ENCODE measurements around the gene CIB4. TPM values are rescaled to one million over a fixed set of nuclear protein-coding genes. Genes with fewer than 3 reads are reported as not detected.

Gene CIB4
- total RNA-seq, 8 experiments from 2014 or later = 0.50 to 1.00 TPM; not detected in 6

- H3K4me3 ChIP-seq = no peak overlapping the region
Measured at GRCh38 chr2:26633993-26634595, 7.1 kb downstream of the CIB4 start.

GRCh38 chr2:26633351-26633945 lies 7.7 kb downstream of the CIB4 start:
- Histone ChIP-seq H3K4me3 (no peak overlapping the region), H3K4me1 (replicated peaks in 1 of 2) (peaks cover 0 to 8% of the 10 kb centered on the region in 2 donors), H3K27ac (no peak overlapping the region)
- in situ Hi-C loops (cut with MboI; ENCODE audit: low pct_unique_long_range_greater_than_20kb in 2 of 9, low sequenced_read_pairs in 9 of 9, unreplicated experiment in 9 of 9) = no loop called here
- WGBS, 10 experiments = 33 to 100% (median 86%) methylated on average over 1 to 6 of the region's 13 CpGs; no CpG with 5 or more reads in 3 of the 10 experiments
- peak in 1 of 8 experiments; percentile 48 for ATAC-seq (replicated peaks in 6 of 8)

More at GRCh38 chr2:26633993-26634595, 7.1 kb downstream of the CIB4 start:
- WGBS, 10 experiments = 44 to 100% (median 83%) methylated on average over 2 to 5 of the region's 7 CpGs; no CpG with 5 or more reads in 1 of the 10 experiments
- H3K4me1 ChIP-seq (replicated peaks in 1 of 2) = peaks cover 0 to 8% of the 10 kb centered on the region in 2 donors
- no peak for ATAC-seq (replicated peaks in 6 of 8)
- no peak overlapping the region for H3K27ac ChIP-seq
- in situ Hi-C loops (cut with MboI; ENCODE audit: low pct_unique_long_range_greater_than_20kb in 2 of 9, low sequenced_read_pairs in 9 of 9, unreplicated experiment in 9 of 9) = no loop called here

- in situ Hi-C loops (cut with MboI; ENCODE audit: low pct_unique_long_range_greater_than_20kb in 2 of 9, low sequenced_read_pairs in 9 of 9, unreplicated experiment in 9 of 9) = no loop called here
- WGBS, 10 experiments = 20 to 84% (median 65%) methylated on average over 3 to 13 of the region's 14 CpGs
- Histone ChIP-seq H3K4me1 (replicated peaks in 1 of 2) (peaks cover 5 to 13% of the 10 kb centered on the region in 2 donors), H3K27ac (no peak overlapping the region), H3K4me3 (no peak overlapping the region)
- ATAC-seq (replicated peaks in 6 of 8) = no peak
Measured at GRCh38 chr2:26632624-26633185, 8.5 kb downstream of the CIB4 start.

GRCh38 chr2:26631401-26632170 lies 9.6 kb downstream of the CIB4 start:
- Histone ChIP-seq H3K4me3 (no peak overlapping the region), H3K27ac (no peak overlapping the region), H3K4me1 (replicated peaks in 1 of 2) (peaks cover 10 to 15% of the 10 kb centered on the region in 2 donors)
- 20 to 96% (median 64%) methylated on average over 1 to 4 of the region's 13 CpGs; no CpG with 5 or more reads in 5 of the 10 experiments for WGBS, 10 experiments
- in situ Hi-C loops (cut with MboI; ENCODE audit: low pct_unique_long_range_greater_than_20kb in 2 of 9, low sequenced_read_pairs in 9 of 9, unreplicated experiment in 9 of 9) = no loop called here
- ATAC-seq (replicated peaks in 6 of 8) = peak in 5 of 8 experiments; percentile 36 to 55 (median 44)

GRCh38 chr2:26630669-26631360 lies 10.4 kb downstream of the CIB4 start:
- in situ Hi-C loops (cut with MboI; ENCODE audit: low pct_unique_long_range_greater_than_20kb in 2 of 9, low sequenced_read_pairs in 9 of 9, unreplicated experiment in 9 of 9) = no loop called here
- ATAC-seq (replicated peaks in 6 of 8) = peak in 2 of 8 experiments; percentile 40 to 44
- Histone ChIP-seq H3K4me3 (no peak overlapping the region), H3K27ac (no peak overlapping the region), H3K4me1 (replicated peaks in 1 of 2) (peaks cover 10 to 12% of the 10 kb centered on the region in 2 donors)
- WGBS, 10 experiments = 8 to 100% (median 82%) methylated on average over 1 to 6 of the region's 10 CpGs; no CpG with 5 or more reads in 3 of the 10 experiments

- WGBS, 10 experiments = 53 to 100% (median 100%) methylated on average over 1 to 4 of the region's 4 CpGs; no CpG with 5 or more reads in 5 of the 10 experiments
- in situ Hi-C loops (cut with MboI; ENCODE audit: low pct_unique_long_range_greater_than_20kb in 2 of 9, low sequenced_read_pairs in 9 of 9, unreplicated experiment in 9 of 9) = no loop called here
- ATAC-seq (replicated peaks in 6 of 8) = no peak
- no peak overlapping the region for H3K27ac ChIP-seq
- H3K4me1 ChIP-seq (replicated peaks in 1 of 2) = peaks cover 9 to 10% of the 10 kb centered on the region in 2 donors
- no peak overlapping the region for H3K4me3 ChIP-seq
Measured at GRCh38 chr2:26630235-26630634, 10.9 kb downstream of the CIB4 start.

GRCh38 chr2:26629751-26630150 lies 11.4 kb downstream of the CIB4 start:
- ATAC-seq (replicated peaks in 6 of 8) = no peak
- Histone ChIP-seq H3K4me3 (no peak overlapping the region), H3K27ac (no peak overlapping the region), H3K4me1 (replicated peaks in 1 of 2) (peaks cover 8 to 10% of the 10 kb centered on the region in 2 donors)
- in situ Hi-C loops (cut with MboI; ENCODE audit: low pct_unique_long_range_greater_than_20kb in 2 of 9, low sequenced_read_pairs in 9 of 9, unreplicated experiment in 9 of 9) = no loop called here
- 0 to 86% (median 62%) methylated on average over 2 to 8 of the region's 10 CpGs; no CpG with 5 or more reads in 6 of the 10 experiments for WGBS, 10 experiments

GRCh38 chr2:26629346-26629630 lies 11.9 kb downstream of the CIB4 start:
- WGBS, 10 experiments = 83% methylated on average over 2 of the region's 5 CpGs; no CpG with 5 or more reads in 9 of the 10 experiments
- in situ Hi-C loops (cut with MboI; ENCODE audit: low pct_unique_long_range_greater_than_20kb in 2 of 9, low sequenced_read_pairs in 9 of 9, unreplicated experiment in 9 of 9) = no loop called here
- Histone ChIP-seq H3K4me1 (replicated peaks in 1 of 2) (peaks cover 8 to 10% of the 10 kb centered on the region in 2 donors), H3K4me3 (no peak overlapping the region), H3K27ac (no peak overlapping the region)
- no peak for ATAC-seq (replicated peaks in 6 of 8)

GRCh38 chr2:26628561-26629345 lies 12.4 kb downstream of the CIB4 start:
- H3K4me1 ChIP-seq (replicated peaks in 1 of 2) = peaks cover 8 to 10% of the 10 kb centered on the region in 2 donors
- ATAC-seq (replicated peaks in 6 of 8) = no peak
- in situ Hi-C loops (cut with MboI; ENCODE audit: low pct_unique_long_range_greater_than_20kb in 2 of 9, low sequenced_read_pairs in 9 of 9, unreplicated experiment in 9 of 9) = no loop called here
- WGBS, 10 experiments = 13 to 100% (median 76%) methylated on average over 1 to 4 of the region's 9 CpGs; no CpG with 5 or more reads in 4 of the 10 experiments
- H3K4me3 ChIP-seq = no peak overlapping the region
- H3K27ac ChIP-seq = no peak overlapping the region

GRCh38 chr2:26627350-26628105 lies 13.6 kb downstream of the CIB4 start:
- WGBS, 10 experiments = 0 to 75% (median 53%) methylated on average over 1 to 5 of the region's 10 CpGs; no CpG with 5 or more reads in 3 of the 10 experiments
- H3K27ac ChIP-seq = peak overlapping the region in 1 of 2 donors; percentile 11
- in situ Hi-C loops (cut with MboI; ENCODE audit: low pct_unique_long_range_greater_than_20kb in 2 of 9, low sequenced_read_pairs in 9 of 9, unreplicated experiment in 9 of 9) = no loop called here
- peak in 4 of 8 experiments; percentile 37 to 42 (median 38) for ATAC-seq (replicated peaks in 6 of 8)
- H3K4me1 ChIP-seq (replicated peaks in 1 of 2) = peaks cover 8 to 10% of the 10 kb centered on the region in 2 donors
- no peak overlapping the region for H3K4me3 ChIP-seq

GRCh38 chr2:26626606-26627005 lies 14.6 kb downstream of the CIB4 start:
- 0 to 100% (median 60%) methylated on average over 1 to 2 of the region's 3 CpGs; no CpG with 5 or more reads in 2 of the 10 experiments for WGBS, 10 experiments

More at GRCh38 chr2:26626606-26627005, 14.6 kb downstream of the CIB4 start:
- ATAC-seq (replicated peaks in 6 of 8) = no peak
- in situ Hi-C loops (cut with MboI; ENCODE audit: low pct_unique_long_range_greater_than_20kb in 2 of 9, low sequenced_read_pairs in 9 of 9, unreplicated experiment in 9 of 9) = no loop called here
- Histone ChIP-seq H3K27ac (no peak overlapping the region), H3K4me3 (no peak overlapping the region), H3K4me1 (replicated peaks in 1 of 2) (peaks cover 8 to 10% of the 10 kb centered on the region in 2 donors)
